Stimulated activated CD4-positive, alpha-beta T cell treated with anti-CD3 and anti-CD28 coated beads, Interleukin-1b, Interleukin-23, amount 100 ng/mL, for 1 hour (primary cell): ENCODE results near the gene GRM8.
A peak's percentile ranks its signal among the peaks of the same experiment; 100 is the strongest.
"Not testable (repeated sequence)": the region's sequence is repeated elsewhere in the genome, so short reads cannot be mapped to it uniquely, and the experiment has no call there.

ENCODE experiments used
- DNase-seq, 2 donors: peaks; one replicate each; pipeline ENCODE4 v3.0.0-alpha.2; 2020; ENCODE audit warnings: low read depth in 2 of 2

The GRM8 gene

DNA sequence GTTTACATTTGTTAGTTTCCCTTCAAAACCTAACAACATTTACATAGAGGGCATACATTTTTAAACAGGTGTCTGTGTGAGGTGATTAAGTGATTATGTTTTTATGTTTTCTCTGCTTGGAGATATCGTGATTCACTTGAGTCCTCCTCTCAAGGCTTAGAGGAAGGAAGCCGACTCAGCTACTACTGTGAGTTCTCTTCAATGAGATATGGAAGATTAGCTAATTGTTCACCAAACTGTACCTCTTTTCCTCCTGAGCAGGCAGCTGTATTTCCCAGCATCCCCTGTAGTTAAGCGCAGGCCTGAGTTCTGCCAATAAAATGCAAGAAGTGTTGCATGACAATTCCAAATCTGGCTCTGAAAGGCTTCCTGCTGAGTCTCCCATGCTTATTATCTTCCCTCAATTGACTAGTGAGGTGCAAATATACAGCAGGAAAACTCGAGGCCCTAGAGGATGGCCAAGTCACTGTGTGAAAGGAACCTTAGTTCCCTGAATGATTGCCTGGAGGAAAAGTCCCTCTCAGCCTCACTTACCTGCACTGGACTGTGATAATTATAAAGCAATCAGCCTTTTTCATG, 528.7 kb downstream of the GRM8 start:
- DNase-seq, result no peak

- no peak for DNase-seq
These were observed 532.5 kb downstream of the GRM8 start for GRCh38 chr7:126720232-126720631.

DNA sequence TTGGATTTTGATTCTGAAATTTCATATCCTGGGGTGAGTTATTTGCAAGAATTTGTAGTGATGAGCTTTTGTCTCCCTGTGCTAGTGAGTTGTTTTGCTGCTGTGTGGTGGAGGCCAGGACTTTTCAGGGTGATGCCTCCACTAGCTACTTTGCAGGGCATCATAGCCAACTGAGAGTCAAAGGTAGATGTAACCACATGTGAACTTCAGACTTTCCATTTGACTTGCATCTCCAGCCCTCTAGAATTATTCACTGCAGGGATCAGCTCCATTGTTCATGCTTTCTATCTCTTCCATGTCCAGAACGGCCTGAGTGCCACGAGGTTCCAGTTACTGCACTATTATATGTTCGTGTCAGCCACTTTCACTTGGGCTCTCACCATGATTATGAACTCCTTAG, 534.3 kb downstream of the GRM8 start:
- no peak for DNase-seq

GRCh38 chr7:126716321-126716720, 536.4 kb downstream of the GRM8 start:
- DNase-seq, result no peak

GRCh38 chr7:126715076-126715475, 537.7 kb downstream of the GRM8 start:
- no peak for DNase-seq

- no peak for DNase-seq
These were observed 550.3 kb downstream of the GRM8 start for GRCh38 chr7:126702242-126703016.

DNA sequence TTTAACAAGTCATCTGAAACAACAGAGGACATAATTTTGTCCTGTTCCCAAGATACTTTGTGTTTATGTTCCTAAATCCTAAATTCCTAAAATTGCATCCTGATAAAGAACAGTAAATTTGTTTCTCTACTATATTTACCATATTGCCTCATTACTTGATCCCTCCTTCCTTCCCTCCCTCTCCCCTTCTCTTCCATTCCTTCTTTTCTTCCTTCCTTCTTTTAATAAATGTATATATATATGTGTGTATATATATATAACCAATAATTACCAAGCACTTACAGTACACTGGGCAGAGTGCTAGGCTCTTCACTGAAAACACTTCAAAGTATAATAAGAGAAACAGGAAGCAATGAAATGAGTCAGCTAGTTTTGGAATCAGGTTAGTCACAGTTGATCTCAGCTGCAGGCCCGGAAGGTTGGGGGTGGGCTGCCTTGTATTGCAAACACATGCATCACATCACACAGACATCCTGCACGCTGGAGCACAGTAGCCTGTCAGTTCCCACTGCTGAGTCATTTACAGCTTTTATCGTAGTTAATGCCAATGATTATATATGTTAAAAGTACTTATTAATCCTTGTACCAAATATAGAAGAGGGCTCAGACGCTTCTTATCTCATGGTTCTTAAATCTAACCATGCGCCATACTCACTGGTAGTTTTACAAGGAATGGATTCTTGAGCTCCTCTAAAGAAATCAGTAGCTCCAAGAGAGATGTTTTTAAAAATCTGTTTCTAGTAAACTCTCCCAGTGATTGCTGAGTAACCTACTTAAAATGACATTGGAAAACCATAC, 551.7 kb downstream of the GRM8 start:
- peak in 1 of 2 donors; percentile 8 for DNase-seq

- DNase-seq, result no peak
These were observed 553.0 kb downstream of the GRM8 start for GRCh38 chr7:126699707-126700106.

DNA sequence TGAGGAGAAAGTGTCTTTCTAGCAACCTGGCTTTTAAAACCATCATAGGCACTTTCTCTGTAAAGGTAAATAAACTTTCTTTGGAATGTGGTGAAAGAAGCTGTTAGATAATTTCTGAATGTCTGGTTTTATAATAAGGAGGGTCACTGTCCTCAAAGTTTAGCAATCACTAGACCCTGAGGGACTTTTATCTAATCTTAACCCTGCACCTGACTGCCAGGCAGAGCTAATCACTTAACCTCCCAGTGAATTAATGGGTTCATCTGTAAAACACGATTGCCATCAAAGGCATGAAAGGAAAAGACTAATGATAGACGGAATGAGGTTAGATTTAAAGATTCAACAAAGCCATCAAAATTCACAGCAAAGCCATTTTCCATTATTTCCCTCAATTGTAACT, 553.8 kb downstream of the GRM8 start:
- no peak for DNase-seq

- no peak for DNase-seq
These were observed 554.3 kb downstream of the GRM8 start for GRCh38 chr7:126698446-126698845.

- DNase-seq, result no peak
These were observed 556.3 kb downstream of the GRM8 start for GRCh38 chr7:126696256-126697038.

GRCh38 chr7:126690848-126691751, 561.6 kb downstream of the GRM8 start:
- no peak for DNase-seq

GRCh38 chr7:126690104-126690503, 562.6 kb downstream of the GRM8 start:
- DNase-seq, result no peak

- no peak for DNase-seq
These were observed 563.7 kb downstream of the GRM8 start for GRCh38 chr7:126689037-126689436.

DNA sequence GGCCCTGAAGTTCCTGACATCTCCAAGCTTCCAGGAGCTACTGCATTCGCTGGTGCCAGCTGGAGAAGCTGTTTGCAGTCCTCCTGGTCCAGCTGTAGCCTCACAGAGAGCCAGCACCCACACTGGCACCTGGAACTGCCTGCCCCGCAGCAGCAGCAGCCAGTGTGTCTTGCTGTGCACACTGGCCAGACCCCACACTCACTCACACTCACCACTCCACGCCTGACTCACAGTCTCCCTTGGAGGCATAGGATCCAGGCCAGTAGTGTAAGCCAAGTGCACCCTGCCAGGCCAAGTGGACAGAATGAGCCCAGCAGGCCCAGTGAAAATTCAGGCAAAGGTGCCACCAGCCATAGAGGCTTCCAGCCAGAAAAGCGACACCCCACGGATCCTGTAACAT, 566.3 kb downstream of the GRM8 start:
- no peak for DNase-seq

DNA sequence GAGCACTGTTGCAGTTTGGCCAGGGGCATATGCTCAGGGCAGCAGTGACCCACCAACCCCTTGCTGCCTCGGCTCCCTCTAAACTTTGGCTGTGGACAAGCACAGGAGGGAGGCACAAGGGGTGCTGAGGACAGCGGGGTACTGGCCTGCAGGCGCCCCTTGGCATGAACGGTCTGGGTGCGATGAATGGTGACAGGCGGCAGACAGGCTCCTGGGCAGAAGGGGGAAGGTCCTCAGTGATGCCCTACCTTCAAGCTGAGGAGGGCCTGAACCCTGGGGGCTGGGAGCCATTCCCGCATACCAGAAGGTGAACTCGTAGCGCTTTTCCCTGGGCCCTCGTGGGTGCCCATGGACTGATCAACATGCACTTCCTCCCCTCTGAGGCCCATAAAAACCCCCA, 567.1 kb downstream of the GRM8 start:
- DNase-seq, result no peak

DNA sequence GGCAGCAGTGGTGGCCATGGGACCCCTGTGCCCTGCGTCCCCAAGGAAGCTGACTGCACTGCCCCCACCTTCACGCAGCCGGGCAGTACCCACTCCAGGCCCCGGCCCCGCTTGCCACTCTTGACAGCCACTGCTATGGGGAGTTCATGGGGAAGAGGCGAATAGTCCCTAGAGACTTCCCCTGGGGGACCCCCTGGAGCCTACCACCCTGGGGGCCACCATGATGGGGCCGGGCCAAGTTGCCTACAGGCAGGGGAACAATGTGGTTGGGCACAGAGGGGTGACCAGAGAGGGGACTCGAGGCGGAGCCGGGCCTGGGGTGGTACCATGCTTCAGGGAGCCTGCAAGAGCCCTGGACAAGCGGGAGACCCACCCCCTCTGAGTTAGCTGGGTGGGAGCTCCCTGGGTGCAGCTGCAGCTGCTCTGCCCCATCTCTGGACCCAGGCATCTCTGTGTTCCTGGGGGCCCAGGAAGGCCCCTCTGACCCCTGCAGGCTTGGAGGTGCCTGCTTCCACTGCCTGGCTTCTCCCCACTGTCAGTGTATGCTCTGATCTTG, 567.6 kb downstream of the GRM8 start:
- DNase-seq, result no peak

DNA sequence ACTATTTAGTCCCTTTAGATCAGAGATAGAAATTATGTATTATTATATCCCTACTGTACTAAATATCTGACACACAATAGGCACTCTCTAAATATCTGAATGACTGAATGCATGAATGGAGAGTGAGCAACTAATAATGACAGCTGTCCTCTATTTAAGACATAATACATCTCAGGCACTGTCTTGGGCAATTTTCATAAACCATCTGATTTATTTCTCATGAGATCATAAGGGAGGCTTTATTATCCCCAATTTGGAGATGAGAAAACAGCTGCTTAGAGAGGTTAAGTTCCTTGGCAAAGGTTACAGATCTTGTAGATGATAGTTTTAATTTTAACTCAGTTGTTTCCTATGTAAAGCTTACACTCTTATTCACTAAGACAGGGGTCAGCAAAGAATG, 570.6 kb downstream of the GRM8 start:
- DNase-seq, result no peak

DNA sequence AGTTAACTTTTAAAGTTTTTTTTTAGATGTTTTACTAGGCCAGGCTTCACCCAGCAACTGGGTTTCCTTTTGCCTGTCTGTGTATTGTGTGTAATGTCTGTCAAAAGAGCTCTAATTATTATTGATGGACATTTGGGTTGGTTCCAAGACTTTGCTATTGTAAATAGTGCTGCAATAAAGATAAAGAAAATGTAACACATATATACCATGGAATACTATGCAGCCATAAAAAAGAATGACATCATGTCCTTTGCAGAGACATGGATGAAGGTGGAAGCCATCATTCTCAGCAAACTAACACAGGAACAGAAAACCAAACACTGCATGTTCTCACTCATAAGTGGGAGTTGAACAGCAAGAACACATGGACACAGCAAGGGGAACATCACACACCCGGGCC, 584.0 kb downstream of the GRM8 start:
- not testable (repeated sequence) for DNase-seq

GRCh38 chr7:126668367-126668752, 584.4 kb downstream of the GRM8 start:
- DNase-seq, result no peak
